Neural cell (in vitro differentiated cells): ENCODE results near the gene CARD18. TPM values are rescaled to one million over a fixed set of nuclear protein-coding genes. Genes with fewer than 3 reads are reported as not detected.

Experiments used
- H2AFZ ChIP-seq: fragments of 200-600, 300-800 bp; sonication (generic), shearing (Covaris generic); 2 replicates; pipeline ENCODE4 v1.6.0; 2014; ENCODE audit warnings: low read depth, mild to moderate bottlenecking, antibody characterized with exemption, low read length, moderate library complexity
- H3F3A ChIP-seq: fragments of 200-600 bp; shearing (Covaris generic); 2 replicates; pipeline ENCODE4 v1.6.1; 2016; ENCODE audit warnings: mild to moderate bottlenecking, moderate library complexity, mixed read lengths, antibody characterized with exemption, low read length; ENCODE audit not compliant: insufficient read depth, poor library complexity, severe bottlenecking
- H3K27ac ChIP-seq: fragments of 200-600, 300-800 bp; sonication (generic), shearing (Covaris generic); 2 replicates; pipeline ENCODE4 v1.5.1; 2014; ENCODE audit warnings: mild to moderate bottlenecking, low read length, moderate library complexity
- H3K27me3 ChIP-seq: fragments of 300-800, 200-600 bp; sonication (generic), shearing (Covaris generic); 2 replicates; pipeline ENCODE4 v1.6.0; 2014; ENCODE audit warnings: mild to moderate bottlenecking, low read depth, low read length, moderate library complexity; ENCODE audit not compliant: insufficient read depth
- H3K36me3 ChIP-seq: fragments of 300-800, 200-600 bp; sonication (generic), shearing (Covaris generic); 2 replicates; pipeline ENCODE4 v1.5.1; 2014; ENCODE audit warnings: mild to moderate bottlenecking, antibody characterized with exemption, low read length, moderate library complexity; ENCODE audit not compliant: insufficient read depth
- H3K4me2 ChIP-seq: fragments of 300-800, 200-600 bp; sonication (generic), shearing (Covaris generic); 2 replicates; pipeline ENCODE4 v1.6.0; 2014; ENCODE audit warnings: mild to moderate bottlenecking, low read length
- H3K4me3 ChIP-seq: fragments of 300-800, 200-600 bp; sonication (generic), shearing (Covaris generic); 2 replicates; pipeline ENCODE4 v1.5.1; 2014; ENCODE audit warnings: mild to moderate bottlenecking, low read length, moderate library complexity
- H3K79me2 ChIP-seq: fragments of 200-600 bp; shearing (Covaris generic); replicated peaks from 2 replicates; pipeline ENCODE4 v1.6.0; 2014; ENCODE audit warnings: mild to moderate bottlenecking, low read length, moderate library complexity; ENCODE audit not compliant: insufficient read depth
- H3K9ac ChIP-seq: fragments of 300-800, 200-600 bp; sonication (generic), shearing (Covaris generic); 2 replicates; pipeline ENCODE4 v1.6.1; 2016; ENCODE audit warnings: mild to moderate bottlenecking, low read length, mixed read lengths
- H3K9me2 ChIP-seq: fragments of 200-600 bp; shearing (Covaris generic); 2 replicates; pipeline ENCODE4 v1.6.1; 2016; ENCODE audit warnings: mild to moderate bottlenecking, low read length, mixed read lengths; ENCODE audit not compliant: insufficient read depth
- H3K9me3 ChIP-seq: fragments of 200-600, 300-800 bp; sonication (generic), shearing (Covaris generic); 2 replicates; pipeline ENCODE4 v1.6.1; 2016; ENCODE audit warnings: mild to moderate bottlenecking, mixed run types, low read length, moderate library complexity, mixed read lengths
- H4K20me1 ChIP-seq: fragments of 200-600 bp; shearing (Covaris generic); 2 replicates; pipeline ENCODE4 v1.6.1; 2016; ENCODE audit warnings: mild to moderate bottlenecking, mixed run types; ENCODE audit not compliant: insufficient read depth
- CTCF ChIP-seq: fragments of 450-650 bp; IDR thresholded peaks from 2 replicates; pipeline ENCODE4 v1.5.1; 2014; ENCODE audit warnings: antibody characterized with exemption, mild to moderate bottlenecking, moderate library complexity; ENCODE audit not compliant: poor library complexity, severe bottlenecking
- EP300 ChIP-seq: fragments of 450-650 bp; conservative IDR thresholded peaks from 2 replicates; pipeline ENCODE4 v1.6.1; 2014; ENCODE audit warnings: antibody characterized with exemption, mild to moderate bottlenecking, moderate library complexity; ENCODE audit not compliant: poor library complexity, severe bottlenecking
- EZH2 ChIP-seq: fragments of 200-600, 300-800 bp; shearing (Covaris generic), sonication (generic); IDR thresholded peaks from 2 replicates; pipeline ENCODE4 v1.6.1; 2014; ENCODE audit warnings: antibody characterized with exemption, low read length, borderline replicate concordance, mild to moderate bottlenecking; ENCODE audit not compliant: insufficient read depth, poor library complexity, severe bottlenecking
- MXI1 ChIP-seq: fragments of 450-650 bp; conservative IDR thresholded peaks from 2 replicates; pipeline ENCODE4 v1.6.1; 2014; ENCODE audit warnings: antibody characterized with exemption, mild to moderate bottlenecking; ENCODE audit not compliant: poor library complexity, severe bottlenecking
- POLR2AphosphoS5 ChIP-seq: IDR thresholded peaks from 2 replicates; pipeline ENCODE4 v1.6.1; 2012
- RAD21 ChIP-seq: fragments of 450-650 bp; conservative IDR thresholded peaks from 2 replicates; pipeline ENCODE4 v1.6.1; 2014; ENCODE audit warnings: antibody characterized with exemption, mild to moderate bottlenecking, moderate library complexity
- SMC3 ChIP-seq: fragments of 450-650 bp; conservative IDR thresholded peaks from 2 replicates; pipeline ENCODE4 v1.6.1; 2014; ENCODE audit warnings: antibody characterized with exemption, mild to moderate bottlenecking, moderate library complexity; ENCODE audit not compliant: poor library complexity
- TAF1 ChIP-seq: IDR thresholded peaks from 2 replicates; pipeline ENCODE4 v1.6.1; 2012; ENCODE audit warnings: low read depth
- polyA plus RNA-seq: library from polyadenylated mRNA; depleted of rRNA; stranded (reverse); fragments of >200 nt; gene quantifications from 2 replicates; pipeline ENCODE4 v1.2.3, GENCODE V29; 2014
- TF ChIP-seq, protein P1 (sequence below): IDR thresholded peaks from 2 replicates; pipeline ENCODE4 v1.6.1; 2012; ENCODE audit warnings: borderline replicate concordance

The CARD18 gene
- polyA plus RNA-seq, 1 donor from 2014 or later: not detected

DNA sequence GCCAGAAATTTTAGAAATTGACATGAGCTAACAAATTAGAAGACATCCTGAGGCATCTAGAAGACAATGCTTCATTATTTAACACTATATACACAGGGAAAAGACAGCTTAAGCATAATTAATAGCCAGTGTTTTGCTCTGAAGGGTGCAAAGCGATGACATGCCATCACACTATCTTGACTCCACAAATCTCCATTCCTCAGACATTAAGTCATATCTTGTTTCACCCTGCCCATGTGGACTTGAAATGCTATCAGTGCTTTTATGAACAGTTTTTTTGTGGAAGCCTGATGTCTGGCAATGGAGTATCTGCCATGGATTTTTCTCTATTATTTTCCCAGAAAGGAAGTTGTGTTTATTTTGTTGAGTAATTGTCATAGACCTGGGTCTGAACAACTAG, 2.3 kb downstream of the CARD18 start:
- no peak overlapping the region for H3K9ac ChIP-seq
- no peaks in the 10 kb centered on the region for H3K36me3 ChIP-seq
- no peak for TF ChIP-seq MXI1
- TF ChIP-seq POLR2AphosphoS5: no peak
- TF ChIP-seq SMC3: no peak
- TF ChIP-seq, protein P1, sequence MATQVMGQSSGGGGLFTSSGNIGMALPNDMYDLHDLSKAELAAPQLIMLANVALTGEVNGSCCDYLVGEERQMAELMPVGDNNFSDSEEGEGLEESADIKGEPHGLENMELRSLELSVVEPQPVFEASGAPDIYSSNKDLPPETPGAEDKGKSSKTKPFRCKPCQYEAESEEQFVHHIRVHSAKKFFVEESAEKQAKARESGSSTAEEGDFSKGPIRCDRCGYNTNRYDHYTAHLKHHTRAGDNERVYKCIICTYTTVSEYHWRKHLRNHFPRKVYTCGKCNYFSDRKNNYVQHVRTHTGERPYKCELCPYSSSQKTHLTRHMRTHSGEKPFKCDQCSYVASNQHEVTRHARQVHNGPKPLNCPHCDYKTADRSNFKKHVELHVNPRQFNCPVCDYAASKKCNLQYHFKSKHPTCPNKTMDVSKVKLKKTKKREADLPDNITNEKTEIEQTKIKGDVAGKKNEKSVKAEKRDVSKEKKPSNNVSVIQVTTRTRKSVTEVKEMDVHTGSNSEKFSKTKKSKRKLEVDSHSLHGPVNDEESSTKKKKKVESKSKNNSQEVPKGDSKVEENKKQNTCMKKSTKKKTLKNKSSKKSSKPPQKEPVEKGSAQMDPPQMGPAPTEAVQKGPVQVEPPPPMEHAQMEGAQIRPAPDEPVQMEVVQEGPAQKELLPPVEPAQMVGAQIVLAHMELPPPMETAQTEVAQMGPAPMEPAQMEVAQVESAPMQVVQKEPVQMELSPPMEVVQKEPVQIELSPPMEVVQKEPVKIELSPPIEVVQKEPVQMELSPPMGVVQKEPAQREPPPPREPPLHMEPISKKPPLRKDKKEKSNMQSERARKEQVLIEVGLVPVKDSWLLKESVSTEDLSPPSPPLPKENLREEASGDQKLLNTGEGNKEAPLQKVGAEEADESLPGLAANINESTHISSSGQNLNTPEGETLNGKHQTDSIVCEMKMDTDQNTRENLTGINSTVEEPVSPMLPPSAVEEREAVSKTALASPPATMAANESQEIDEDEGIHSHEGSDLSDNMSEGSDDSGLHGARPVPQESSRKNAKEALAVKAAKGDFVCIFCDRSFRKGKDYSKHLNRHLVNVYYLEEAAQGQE: no peak
- TF ChIP-seq RAD21: no peak
- no peak for TF ChIP-seq CTCF
- no peak for TF ChIP-seq EZH2
- TF ChIP-seq EP300: no peak
- TF ChIP-seq TAF1: no peak
- no peaks in the 10 kb centered on the region for H3K79me2 ChIP-seq
- H3K27ac ChIP-seq: no peak overlapping the region
- H3K4me2 ChIP-seq: no peak overlapping the region
- H4K20me1 ChIP-seq: no peaks in the 10 kb centered on the region
- H3K9me3 ChIP-seq: no peaks in the 10 kb centered on the region
- no peaks in the 10 kb centered on the region for H3K9me2 ChIP-seq
- H3F3A ChIP-seq: no peaks in the 10 kb centered on the region
- H3K4me3 ChIP-seq: no peak overlapping the region
- H2AFZ ChIP-seq: no peak overlapping the region
- H3K27me3 ChIP-seq: no peaks in the 10 kb centered on the region

DNA sequence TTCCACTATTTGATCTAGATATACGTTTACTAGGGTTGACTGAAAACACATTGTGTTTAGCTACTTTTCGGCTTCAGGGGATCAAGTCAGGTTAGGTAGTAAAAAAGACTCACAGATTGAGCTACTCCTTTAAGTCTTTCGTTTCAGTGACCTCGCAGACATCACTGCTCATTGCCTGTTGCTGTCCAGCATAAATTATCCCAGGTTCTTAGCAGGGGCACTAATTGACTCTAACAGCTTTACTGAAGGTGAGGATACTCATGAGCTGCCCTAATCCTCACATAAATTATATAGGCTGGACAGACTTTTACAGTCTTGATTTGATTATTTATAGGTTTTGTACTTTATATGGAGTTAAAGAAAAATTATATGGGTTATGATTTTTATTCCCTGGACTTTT, 3.7 kb downstream of the CARD18 start:
- H3K9me3 ChIP-seq: no peaks in the 10 kb centered on the region
- no peak overlapping the region for H3K9ac ChIP-seq
- no peaks in the 10 kb centered on the region for H4K20me1 ChIP-seq
- H2AFZ ChIP-seq: no peak overlapping the region
- no peaks in the 10 kb centered on the region for H3K27me3 ChIP-seq
- H3K4me3 ChIP-seq: no peak overlapping the region
- H3F3A ChIP-seq: no peaks in the 10 kb centered on the region
- H3K79me2 ChIP-seq: no peaks in the 10 kb centered on the region
- TF ChIP-seq EZH2 (no peak), SMC3 (no peak), POLR2AphosphoS5 (no peak), MXI1 (no peak)
- TF ChIP-seq, protein P1: no peak
- no peak overlapping the region for H3K4me2 ChIP-seq
- H3K27ac ChIP-seq: no peak overlapping the region
- H3K9me2 ChIP-seq: no peaks in the 10 kb centered on the region
- H3K36me3 ChIP-seq: no peaks in the 10 kb centered on the region
